ENCODE measurements around the gene PAX5.

Gene PAX5

GRCh38 chr9:36820392-36820861 lies 213.6 kb downstream of the PAX5 start:
- in situ Hi-C loops (cut with HindIII; ENCODE audit: low sequenced_read_pairs) = no loop called here

- in situ Hi-C loops (cut with HindIII; ENCODE audit: low sequenced_read_pairs) = no loop called here
These were observed 214.8 kb downstream of the PAX5 start for GRCh38 chr9:36818965-36819870.

GRCh38 chr9:36818242-36818938 lies 215.7 kb downstream of the PAX5 start:
- in situ Hi-C loops (cut with HindIII; ENCODE audit: low sequenced_read_pairs) = no loop called here

GRCh38 chr9:36817160-36817834 lies 216.8 kb downstream of the PAX5 start:
- in situ Hi-C loops (cut with HindIII; ENCODE audit: low sequenced_read_pairs) = no loop called here

GRCh38 chr9:36816371-36816770 lies 217.7 kb downstream of the PAX5 start:
- in situ Hi-C loops (cut with HindIII; ENCODE audit: low sequenced_read_pairs) = no loop called here

GRCh38 chr9:36815566-36816348 lies 218.3 kb downstream of the PAX5 start:
- in situ Hi-C loops (cut with HindIII; ENCODE audit: low sequenced_read_pairs) = no loop called here

GRCh38 chr9:36815023-36815422 lies 219.0 kb downstream of the PAX5 start:
- in situ Hi-C loops (cut with HindIII; ENCODE audit: low sequenced_read_pairs) = no loop called here

- in situ Hi-C loops (cut with HindIII; ENCODE audit: low sequenced_read_pairs) = no loop called here
These were observed 220.9 kb downstream of the PAX5 start for GRCh38 chr9:36813154-36813553.

- in situ Hi-C loops (cut with HindIII; ENCODE audit: low sequenced_read_pairs) = no loop called here
These were observed 221.5 kb downstream of the PAX5 start for GRCh38 chr9:36812556-36812955.

- in situ Hi-C loops (cut with HindIII; ENCODE audit: low sequenced_read_pairs) = no loop called here
These were observed 225.8 kb downstream of the PAX5 start for GRCh38 chr9:36808251-36808650.

- in situ Hi-C loops (cut with HindIII; ENCODE audit: low sequenced_read_pairs) = no loop called here
These were observed 230.1 kb downstream of the PAX5 start for GRCh38 chr9:36803961-36804360.

- in situ Hi-C loops (cut with HindIII; ENCODE audit: low sequenced_read_pairs) = no loop called here
These were observed 231.7 kb downstream of the PAX5 start for GRCh38 chr9:36802201-36802920.

GRCh38 chr9:36800455-36800854 lies 233.6 kb downstream of the PAX5 start:
- in situ Hi-C loops (cut with HindIII; ENCODE audit: low sequenced_read_pairs) = no loop called here

- in situ Hi-C loops (cut with HindIII; ENCODE audit: low sequenced_read_pairs) = no loop called here
These were observed 235.6 kb downstream of the PAX5 start for GRCh38 chr9:36798350-36799065.

- in situ Hi-C loops (cut with HindIII; ENCODE audit: low sequenced_read_pairs) = no loop called here
These were observed 236.4 kb downstream of the PAX5 start for GRCh38 chr9:36797471-36798220.

- in situ Hi-C loops (cut with HindIII; ENCODE audit: low sequenced_read_pairs) = no loop called here
These were observed 237.2 kb downstream of the PAX5 start for GRCh38 chr9:36796671-36797419.

GRCh38 chr9:36794461-36794860 lies 239.6 kb downstream of the PAX5 start:
- in situ Hi-C loops (cut with HindIII; ENCODE audit: low sequenced_read_pairs) = no loop called here

- in situ Hi-C loops (cut with HindIII; ENCODE audit: low sequenced_read_pairs) = no loop called here
These were observed 240.8 kb downstream of the PAX5 start for GRCh38 chr9:36793277-36793676.

Measured in DLD1 (cell line).